K562 (cell line): ENCODE data around the gene TEPSIN. TPM values are rescaled to one million over a fixed set of nuclear protein-coding genes. Genes with fewer than 3 reads are reported as not detected.

Source experiments
- CBFA2T3 ChIP-seq: fragments of 450-650 bp; IDR thresholded peaks from 2 replicates; pipeline ENCODE4 v1.6.1; 2017
- ESRRA ChIP-seq: fragments of 450-650 bp; IDR thresholded peaks from 2 replicates; pipeline ENCODE4 v1.6.1; 2014; ENCODE audit warnings: low read depth, mild to moderate bottlenecking, moderate library complexity, borderline replicate concordance
- GABPA ChIP-seq: fragments of 200-800 bp; sonication (Bioruptor generic); conservative IDR thresholded peaks from 2 replicates; pipeline ENCODE4 v1.6.1; 2016; ENCODE audit warnings: low read depth, missing genetic modification characterization, missing compliant biosample characterization
- HDAC2 ChIP-seq: fragments of 450-650 bp; IDR thresholded peaks from 2 replicates; pipeline ENCODE4 v1.6.1; 2016; ENCODE audit warnings: mild to moderate bottlenecking
- HIVEP1 ChIP-seq: fragments of 250-450 bp; sonication (Bioruptor Pico); IDR thresholded peaks from 2 replicates; pipeline ENCODE4 v1.4.0; 2020; ENCODE audit warnings: mild to moderate bottlenecking
- HMGN3 ChIP-seq: IDR thresholded peaks from 2 replicates; pipeline ENCODE4 v1.6.1; 2011; ENCODE audit warnings: borderline replicate concordance, low read depth, mild to moderate bottlenecking, mixed read lengths, low read length; ENCODE audit not compliant: insufficient read length; ENCODE audit errors: extremely low read depth
- MAFK ChIP-seq: IDR thresholded peaks from 2 replicates; pipeline ENCODE4 v1.6.1; 2011; ENCODE audit warnings: low read length, improper control_type of control experiment
- MCM7 ChIP-seq, 2 experiments: fragments of 450-650 bp; IDR thresholded peaks; 2 replicates each; pipeline ENCODE4 v1.6.1; 2016 to 2018
- NFE2L1 ChIP-seq: fragments of 450-650 bp; IDR thresholded peaks from 2 replicates; pipeline ENCODE4 v1.6.1; 2016; ENCODE audit warnings: missing genetic modification characterization, low read depth, mild to moderate bottlenecking, missing compliant biosample characterization, moderate library complexity, borderline replicate concordance
- NR3C1 ChIP-seq: sonication (generic); formaldehyde crosslinking; IDR thresholded peaks from 2 replicates; pipeline ENCODE4 v1.8.1; 2022; ENCODE audit warnings: missing genetic modification reagents
- PTTG1 ChIP-seq: fragments of 450-650 bp; IDR thresholded peaks from 2 replicates; pipeline ENCODE4 v1.6.1; 2016; ENCODE audit warnings: low read depth, mild to moderate bottlenecking, missing genetic modification characterization, missing compliant biosample characterization
- RB1 ChIP-seq: fragments of 450-650 bp; IDR thresholded peaks from 2 replicates; pipeline ENCODE4 v1.6.1; 2017; ENCODE audit warnings: low read depth, mild to moderate bottlenecking
- RFX1 ChIP-seq: fragments of 450-650 bp; IDR thresholded peaks from 2 replicates; pipeline ENCODE4 v1.6.1; 2016; ENCODE audit warnings: mild to moderate bottlenecking, moderate library complexity
- STAT5B ChIP-seq: fragments of 250-450 bp; sonication (Bioruptor Pico); IDR thresholded peaks from 2 replicates; pipeline ENCODE4 v1.8.0; 2021; ENCODE audit warnings: mild to moderate bottlenecking, inconsistent platforms
- TAL1 ChIP-seq: fragments of 450-650 bp; IDR thresholded peaks from 2 replicates; pipeline ENCODE4 v1.6.1; 2016; ENCODE audit warnings: mild to moderate bottlenecking
- XRCC5 ChIP-seq: fragments of 200-400 bp; formaldehyde crosslinking; IDR thresholded peaks from 2 replicates; pipeline ENCODE4 v1.6.1; 2017; ENCODE audit warnings: low read depth, mild to moderate bottlenecking, low read length
- ZNF143 ChIP-seq: sonication (generic); formaldehyde crosslinking; IDR thresholded peaks from 2 replicates; pipeline ENCODE4 v1.9.0; 2022; ENCODE audit warnings: mild to moderate bottlenecking, missing genetic modification reagents
- ZNF24 ChIP-seq: fragments of 450-650 bp; IDR thresholded peaks from 2 replicates; pipeline ENCODE4 v1.6.1; 2016
- ZNF263 ChIP-seq: sonication (generic); formaldehyde crosslinking; IDR thresholded peaks from 2 replicates; pipeline ENCODE4 v1.8.0; 2022; ENCODE audit warnings: mild to moderate bottlenecking, missing genetic modification reagents, borderline replicate concordance
- ZNF507 ChIP-seq: conservative IDR thresholded peaks from 2 replicates; pipeline ENCODE4 v1.6.1; 2017; ENCODE audit warnings: missing genetic modification characterization, missing compliant biosample characterization
- polyA plus RNA-seq, 8 experiments: library from polyadenylated mRNA; depleted of rRNA in 4 of 8; stranded (reverse) in 5 of 8; unstranded in 3 of 8; fragments of >200 nt; fragmentation: Nextera tagmentation in 2 of 8; fragmentation: Illumina TruSeq in 1 of 8; extraction: Ambion mirVana in 2 of 8; extraction: Trizol in 1 of 8; gene quantifications; 2 replicates each; pipeline versions ENCODE4 v1.2.1 to v1.2.3, GENCODE V29; 2011 to 2014; ENCODE audit warnings: inconsistent platforms in 1 of 8, missing spikeins in 1 of 8
- total RNA-seq, 7 experiments: library from RNA; depleted of rRNA in 6 of 7; stranded (reverse); fragments of >200 nt in 6 of 7; fragmentation: Illumina TruSeq in 2 of 7; extraction: Trizol in 2 of 7; gene quantifications; 2 replicates each; pipeline versions ENCODE4 v1.2.1 to v1.2.3, GENCODE V29; 2011 to 2021; ENCODE audit warnings: low replicate concordance in 1 of 7
- TF ChIP-seq, protein P1 (sequence below): sonication (generic); IDR thresholded peaks from 2 replicates; pipeline ENCODE4 v1.6.1; 2016
- TF ChIP-seq, protein P2 (sequence below), 2 experiments: IDR thresholded peaks; 2 replicates each; pipeline ENCODE4 v1.6.1; 2012; ENCODE audit warnings: improper control_type of control experiment in 2 of 2, low read depth in 2 of 2, low read length in 2 of 2, borderline replicate concordance in 1 of 2
- TF ChIP-seq, protein P3 (sequence below), 2 experiments: fragments of 450-650 bp; IDR thresholded peaks; 2 replicates each; pipeline ENCODE4 v1.6.1; 2018; ENCODE audit warnings: mild to moderate bottlenecking in 2 of 2, low read depth in 1 of 2; ENCODE audit not compliant: partially characterized antibody in 2 of 2
- TF ChIP-seq, protein P4 (sequence below): fragments of 450-650 bp; formaldehyde crosslinking; IDR thresholded peaks from 2 replicates; pipeline ENCODE4 v1.4.0; 2022; ENCODE audit warnings: missing genetic modification characterization

TEPSIN gene
- total and polyA plus RNA-seq, 9 of the 15 experiments (the other 6 are each of a cell fraction or from before 2014, with no cell fraction given): 0.80 to 29.8 (median 5.3) TPM

GRCh38 chr17:81238490-81238814 lies 403 bp downstream of the TEPSIN start (continued):
- TF ChIP-seq, protein P1, sequence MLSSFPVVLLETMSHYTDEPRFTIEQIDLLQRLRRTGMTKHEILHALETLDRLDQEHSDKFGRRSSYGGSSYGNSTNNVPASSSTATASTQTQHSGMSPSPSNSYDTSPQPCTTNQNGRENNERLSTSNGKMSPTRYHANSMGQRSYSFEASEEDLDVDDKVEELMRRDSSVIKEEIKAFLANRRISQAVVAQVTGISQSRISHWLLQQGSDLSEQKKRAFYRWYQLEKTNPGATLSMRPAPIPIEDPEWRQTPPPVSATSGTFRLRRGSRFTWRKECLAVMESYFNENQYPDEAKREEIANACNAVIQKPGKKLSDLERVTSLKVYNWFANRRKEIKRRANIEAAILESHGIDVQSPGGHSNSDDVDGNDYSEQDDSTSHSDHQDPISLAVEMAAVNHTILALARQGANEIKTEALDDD: no peak
- no peak for TF ChIP-seq MCM7 (IDR thresholded peaks at IDR 0.05)
- no peak for TF ChIP-seq ZNF24
- no peak for TF ChIP-seq PTTG1 (tag)
- TF ChIP-seq CBFA2T3: no peak
- no peak for TF ChIP-seq NFE2L1 (tag)
- TF ChIP-seq, protein P2, sequence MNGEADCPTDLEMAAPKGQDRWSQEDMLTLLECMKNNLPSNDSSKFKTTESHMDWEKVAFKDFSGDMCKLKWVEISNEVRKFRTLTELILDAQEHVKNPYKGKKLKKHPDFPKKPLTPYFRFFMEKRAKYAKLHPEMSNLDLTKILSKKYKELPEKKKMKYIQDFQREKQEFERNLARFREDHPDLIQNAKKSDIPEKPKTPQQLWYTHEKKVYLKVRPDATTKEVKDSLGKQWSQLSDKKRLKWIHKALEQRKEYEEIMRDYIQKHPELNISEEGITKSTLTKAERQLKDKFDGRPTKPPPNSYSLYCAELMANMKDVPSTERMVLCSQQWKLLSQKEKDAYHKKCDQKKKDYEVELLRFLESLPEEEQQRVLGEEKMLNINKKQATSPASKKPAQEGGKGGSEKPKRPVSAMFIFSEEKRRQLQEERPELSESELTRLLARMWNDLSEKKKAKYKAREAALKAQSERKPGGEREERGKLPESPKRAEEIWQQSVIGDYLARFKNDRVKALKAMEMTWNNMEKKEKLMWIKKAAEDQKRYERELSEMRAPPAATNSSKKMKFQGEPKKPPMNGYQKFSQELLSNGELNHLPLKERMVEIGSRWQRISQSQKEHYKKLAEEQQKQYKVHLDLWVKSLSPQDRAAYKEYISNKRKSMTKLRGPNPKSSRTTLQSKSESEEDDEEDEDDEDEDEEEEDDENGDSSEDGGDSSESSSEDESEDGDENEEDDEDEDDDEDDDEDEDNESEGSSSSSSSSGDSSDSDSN (IDR thresholded peaks at IDR 0.05; ENCODE audit: borderline replicate concordance in 1 of 2, low read depth in 2 of 2, low read length in 2 of 2): no peak
- no peak for TF ChIP-seq HMGN3
- no peak for TF ChIP-seq ZNF507
- no peak for TF ChIP-seq HIVEP1 (CRISPR knock-in tag)
- no peak for TF ChIP-seq STAT5B (CRISPR knock-in tag)
- no peak for TF ChIP-seq NR3C1 (CRISPR knock-in tag)
- TF ChIP-seq XRCC5: no peak
- TF ChIP-seq ZNF143 (CRISPR knock-in tag): 0 out of 2 replicates have a peak, but pooled peaks have one; percentile 21
- no peak for TF ChIP-seq HDAC2
- TF ChIP-seq RFX1: no peak
- TF ChIP-seq, protein P3, sequence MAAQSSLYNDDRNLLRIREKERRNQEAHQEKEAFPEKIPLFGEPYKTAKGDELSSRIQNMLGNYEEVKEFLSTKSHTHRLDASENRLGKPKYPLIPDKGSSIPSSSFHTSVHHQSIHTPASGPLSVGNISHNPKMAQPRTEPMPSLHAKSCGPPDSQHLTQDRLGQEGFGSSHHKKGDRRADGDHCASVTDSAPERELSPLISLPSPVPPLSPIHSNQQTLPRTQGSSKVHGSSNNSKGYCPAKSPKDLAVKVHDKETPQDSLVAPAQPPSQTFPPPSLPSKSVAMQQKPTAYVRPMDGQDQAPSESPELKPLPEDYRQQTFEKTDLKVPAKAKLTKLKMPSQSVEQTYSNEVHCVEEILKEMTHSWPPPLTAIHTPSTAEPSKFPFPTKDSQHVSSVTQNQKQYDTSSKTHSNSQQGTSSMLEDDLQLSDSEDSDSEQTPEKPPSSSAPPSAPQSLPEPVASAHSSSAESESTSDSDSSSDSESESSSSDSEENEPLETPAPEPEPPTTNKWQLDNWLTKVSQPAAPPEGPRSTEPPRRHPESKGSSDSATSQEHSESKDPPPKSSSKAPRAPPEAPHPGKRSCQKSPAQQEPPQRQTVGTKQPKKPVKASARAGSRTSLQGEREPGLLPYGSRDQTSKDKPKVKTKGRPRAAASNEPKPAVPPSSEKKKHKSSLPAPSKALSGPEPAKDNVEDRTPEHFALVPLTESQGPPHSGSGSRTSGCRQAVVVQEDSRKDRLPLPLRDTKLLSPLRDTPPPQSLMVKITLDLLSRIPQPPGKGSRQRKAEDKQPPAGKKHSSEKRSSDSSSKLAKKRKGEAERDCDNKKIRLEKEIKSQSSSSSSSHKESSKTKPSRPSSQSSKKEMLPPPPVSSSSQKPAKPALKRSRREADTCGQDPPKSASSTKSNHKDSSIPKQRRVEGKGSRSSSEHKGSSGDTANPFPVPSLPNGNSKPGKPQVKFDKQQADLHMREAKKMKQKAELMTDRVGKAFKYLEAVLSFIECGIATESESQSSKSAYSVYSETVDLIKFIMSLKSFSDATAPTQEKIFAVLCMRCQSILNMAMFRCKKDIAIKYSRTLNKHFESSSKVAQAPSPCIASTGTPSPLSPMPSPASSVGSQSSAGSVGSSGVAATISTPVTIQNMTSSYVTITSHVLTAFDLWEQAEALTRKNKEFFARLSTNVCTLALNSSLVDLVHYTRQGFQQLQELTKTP (IDR thresholded peaks at IDR 0.05; ENCODE audit: low read depth in 1 of 2, partially characterized antibody in 2 of 2): no peak
- no peak for TF ChIP-seq RB1
- no peak for TF ChIP-seq GABPA (tag)
- no peak for TF ChIP-seq ESRRA
- no peak for TF ChIP-seq TAL1
- TF ChIP-seq, protein P4, sequence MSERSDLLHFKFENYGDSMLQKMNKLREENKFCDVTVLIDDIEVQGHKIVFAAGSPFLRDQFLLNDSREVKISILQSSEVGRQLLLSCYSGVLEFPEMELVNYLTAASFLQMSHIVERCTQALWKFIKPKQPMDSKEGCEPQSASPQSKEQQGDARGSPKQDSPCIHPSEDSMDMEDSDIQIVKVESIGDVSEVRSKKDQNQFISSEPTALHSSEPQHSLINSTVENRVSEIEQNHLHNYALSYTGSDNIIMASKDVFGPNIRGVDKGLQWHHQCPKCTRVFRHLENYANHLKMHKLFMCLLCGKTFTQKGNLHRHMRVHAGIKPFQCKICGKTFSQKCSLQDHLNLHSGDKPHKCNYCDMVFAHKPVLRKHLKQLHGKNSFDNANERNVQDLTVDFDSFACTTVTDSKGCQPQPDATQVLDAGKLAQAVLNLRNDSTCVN (CRISPR knock-in tag): no peak
- TF ChIP-seq ZNF263 (CRISPR knock-in tag): peak; percentile 59; the same call in 1 of the 2 replicates
- no peak for TF ChIP-seq MAFK
